ENCODE data around the gene ACAP3. TPM values are rescaled to one million over a fixed set of nuclear protein-coding genes. Genes with fewer than 3 reads are reported as not detected.

Gene ACAP3
- total and polyA plus RNA-seq, 2 experiments from 2014 or later = 8.1 to 31.9 TPM

DNA sequence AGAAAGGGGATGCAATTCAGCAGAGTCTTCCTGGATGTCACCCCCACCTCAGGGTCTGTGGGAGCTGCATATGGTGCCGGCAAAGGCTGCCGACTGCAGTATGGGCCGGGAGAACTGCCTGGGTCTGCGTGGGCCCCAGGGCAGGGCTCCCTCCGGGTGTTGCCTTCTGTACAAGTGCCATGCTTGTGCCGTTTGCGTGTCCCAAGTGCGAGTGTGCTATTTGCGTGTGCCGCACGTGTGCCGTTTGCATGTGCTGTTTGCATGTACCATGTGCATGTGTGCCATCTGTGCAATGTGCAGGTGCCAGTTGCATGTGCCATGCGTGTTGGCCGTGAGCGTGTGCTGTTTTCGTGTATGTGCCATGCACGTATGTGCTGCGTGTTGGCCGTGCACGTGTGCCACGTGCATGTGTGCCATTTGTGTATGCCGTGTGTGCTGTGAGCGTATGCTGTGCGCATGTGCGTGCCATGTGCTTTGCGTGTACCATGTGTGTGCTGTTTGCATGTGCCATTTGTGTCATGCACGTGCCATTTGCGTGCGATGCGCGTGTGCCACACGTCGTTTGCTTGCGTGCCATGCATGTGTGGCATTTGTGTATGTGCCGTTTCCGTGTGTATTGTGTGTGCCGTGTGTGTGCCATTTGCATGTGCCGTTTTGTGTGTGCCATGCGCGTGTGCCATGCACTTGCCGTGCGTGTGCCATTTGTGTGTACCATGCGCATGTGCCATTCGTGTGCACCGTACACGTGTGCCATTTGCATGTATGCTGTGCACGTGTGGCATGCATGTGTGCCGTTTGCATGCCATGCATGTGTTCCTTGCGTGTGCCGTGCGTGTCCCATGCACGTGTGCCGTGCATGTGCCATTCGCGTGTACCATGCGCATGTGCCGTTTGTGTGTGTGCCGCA is 21.8 kb upstream of the ACAP3 start (continued):
- TF ChIP-seq, protein P1, sequence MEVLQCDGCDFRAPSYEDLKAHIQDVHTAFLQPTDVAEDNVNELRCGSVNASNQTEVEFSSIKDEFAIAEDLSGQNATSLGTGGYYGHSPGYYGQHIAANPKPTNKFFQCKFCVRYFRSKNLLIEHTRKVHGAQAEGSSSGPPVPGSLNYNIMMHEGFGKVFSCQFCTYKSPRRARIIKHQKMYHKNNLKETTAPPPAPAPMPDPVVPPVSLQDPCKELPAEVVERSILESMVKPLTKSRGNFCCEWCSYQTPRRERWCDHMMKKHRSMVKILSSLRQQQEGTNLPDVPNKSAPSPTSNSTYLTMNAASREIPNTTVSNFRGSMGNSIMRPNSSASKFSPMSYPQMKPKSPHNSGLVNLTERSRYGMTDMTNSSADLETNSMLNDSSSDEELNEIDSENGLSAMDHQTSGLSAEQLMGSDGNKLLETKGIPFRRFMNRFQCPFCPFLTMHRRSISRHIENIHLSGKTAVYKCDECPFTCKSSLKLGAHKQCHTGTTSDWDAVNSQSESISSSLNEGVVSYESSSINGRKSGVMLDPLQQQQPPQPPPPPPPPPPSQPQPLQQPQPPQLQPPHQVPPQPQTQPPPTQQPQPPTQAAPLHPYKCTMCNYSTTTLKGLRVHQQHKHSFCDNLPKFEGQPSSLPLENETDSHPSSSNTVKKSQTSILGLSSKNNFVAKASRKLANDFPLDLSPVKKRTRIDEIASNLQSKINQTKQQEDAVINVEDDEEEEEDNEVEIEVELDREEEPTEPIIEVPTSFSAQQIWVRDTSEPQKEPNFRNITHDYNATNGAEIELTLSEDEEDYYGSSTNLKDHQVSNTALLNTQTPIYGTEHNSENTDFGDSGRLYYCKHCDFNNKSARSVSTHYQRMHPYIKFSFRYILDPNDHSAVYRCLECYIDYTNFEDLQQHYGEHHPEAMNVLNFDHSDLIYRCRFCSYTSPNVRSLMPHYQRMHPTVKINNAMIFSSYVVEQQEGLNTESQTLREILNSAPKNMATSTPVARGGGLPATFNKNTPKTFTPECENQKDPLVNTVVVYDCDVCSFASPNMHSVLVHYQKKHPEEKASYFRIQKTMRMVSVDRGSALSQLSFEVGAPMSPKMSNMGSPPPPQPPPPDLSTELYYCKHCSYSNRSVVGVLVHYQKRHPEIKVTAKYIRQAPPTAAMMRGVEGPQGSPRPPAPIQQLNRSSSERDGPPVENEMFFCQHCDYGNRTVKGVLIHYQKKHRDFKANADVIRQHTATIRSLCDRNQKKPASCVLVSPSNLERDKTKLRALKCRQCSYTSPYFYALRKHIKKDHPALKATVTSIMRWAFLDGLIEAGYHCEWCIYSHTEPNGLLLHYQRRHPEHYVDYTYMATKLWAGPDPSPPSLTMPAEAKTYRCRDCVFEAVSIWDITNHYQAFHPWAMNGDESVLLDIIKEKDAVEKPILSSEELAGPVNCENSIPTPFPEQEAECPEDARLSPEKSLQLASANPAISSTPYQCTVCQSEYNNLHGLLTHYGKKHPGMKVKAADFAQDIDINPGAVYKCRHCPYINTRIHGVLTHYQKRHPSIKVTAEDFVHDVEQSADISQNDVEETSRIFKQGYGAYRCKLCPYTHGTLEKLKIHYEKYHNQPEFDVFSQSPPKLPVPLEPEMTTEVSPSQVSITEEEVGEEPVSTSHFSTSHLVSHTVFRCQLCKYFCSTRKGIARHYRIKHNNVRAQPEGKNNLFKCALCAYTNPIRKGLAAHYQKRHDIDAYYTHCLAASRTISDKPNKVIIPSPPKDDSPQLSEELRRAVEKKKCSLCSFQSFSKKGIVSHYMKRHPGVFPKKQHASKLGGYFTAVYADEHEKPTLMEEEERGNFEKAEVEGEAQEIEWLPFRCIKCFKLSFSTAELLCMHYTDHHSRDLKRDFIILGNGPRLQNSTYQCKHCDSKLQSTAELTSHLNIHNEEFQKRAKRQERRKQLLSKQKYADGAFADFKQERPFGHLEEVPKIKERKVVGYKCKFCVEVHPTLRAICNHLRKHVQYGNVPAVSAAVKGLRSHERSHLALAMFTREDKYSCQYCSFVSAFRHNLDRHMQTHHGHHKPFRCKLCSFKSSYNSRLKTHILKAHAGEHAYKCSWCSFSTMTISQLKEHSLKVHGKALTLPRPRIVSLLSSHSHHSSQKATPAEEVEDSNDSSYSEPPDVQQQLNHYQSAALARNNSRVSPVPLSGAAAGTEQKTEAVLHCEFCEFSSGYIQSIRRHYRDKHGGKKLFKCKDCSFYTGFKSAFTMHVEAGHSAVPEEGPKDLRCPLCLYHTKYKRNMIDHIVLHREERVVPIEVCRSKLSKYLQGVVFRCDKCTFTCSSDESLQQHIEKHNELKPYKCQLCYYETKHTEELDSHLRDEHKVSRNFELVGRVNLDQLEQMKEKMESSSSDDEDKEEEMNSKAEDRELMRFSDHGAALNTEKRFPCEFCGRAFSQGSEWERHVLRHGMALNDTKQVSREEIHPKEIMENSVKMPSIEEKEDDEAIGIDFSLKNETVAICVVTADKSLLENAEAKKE (CRISPR knock-in tag; IDR thresholded peaks at IDR 0.05) = no peak
- TF ChIP-seq NANOG (IDR thresholded peaks at IDR 0.05; ENCODE audit: borderline replicate concordance) (no peak), CREB1 (CRISPR knock-in tag; IDR thresholded peaks at IDR 0.05; ENCODE audit: low read depth) (no peak), ZNF331 (CRISPR knock-in tag; IDR thresholded peaks at IDR 0.05; ENCODE audit: low read depth) (no peak)

DNA sequence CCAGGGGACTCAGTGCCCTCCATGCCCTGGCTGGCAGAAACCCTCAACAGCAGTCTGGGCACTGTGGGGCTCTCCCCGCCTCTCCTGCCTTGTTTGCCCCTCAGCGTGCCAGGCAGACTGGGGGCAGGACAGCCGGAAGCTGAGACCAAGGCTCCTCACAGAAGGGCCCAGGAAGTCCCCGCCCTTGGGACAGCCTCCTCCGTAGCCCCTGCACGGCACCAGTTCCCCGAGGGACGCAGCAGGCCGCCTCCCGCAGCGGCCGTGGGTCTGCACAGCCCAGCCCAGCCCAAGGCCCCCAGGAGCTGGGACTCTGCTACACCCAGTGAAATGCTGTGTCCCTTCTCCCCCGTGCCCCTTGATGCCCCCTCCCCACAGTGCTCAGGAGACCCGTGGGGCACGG is 20.5 kb upstream of the ACAP3 start:
- H3K27ac Mint-ChIP-seq = no peak overlapping the region
- H3K4me3 ChIP-seq = no peak overlapping the region
- ATAC-seq = no peak
- no peaks in the 10 kb centered on the region for H3K27me3 ChIP-seq (ENCODE audit: insufficient read depth)
- peaks cover 4% of the 10 kb centered on the region for H3K4me1 Mint-ChIP-seq
- H3K36me3 ChIP-seq (ENCODE audit: insufficient read depth) = no peaks in the 10 kb centered on the region
- no peak overlapping the region for H2AFZ ChIP-seq
- no peaks in the 10 kb centered on the region; the same call in 2 of the 3 replicates for H3K9me3 Mint-ChIP-seq
- peaks cover 15% of the 10 kb centered on the region for H3K79me2 ChIP-seq (replicated peaks; ENCODE audit: insufficient read depth)
- no peak for DNase-seq (ENCODE audit: low spot score)
- H3K36me3 Mint-ChIP-seq (ENCODE audit: low read depth) = peaks cover 9% of the 10 kb centered on the region; the same call in 2 of the 3 replicates
- no peak overlapping the region for H3K4me2 ChIP-seq
- no peak overlapping the region for H3K27ac ChIP-seq (ENCODE audit: low read depth)
- no peaks in the 10 kb centered on the region for H3K4me1 ChIP-seq (ENCODE audit: insufficient read depth)
- peaks cover 3% of the 10 kb centered on the region; the same call in 1 of the 2 replicates for H4K20me1 ChIP-seq (replicated peaks; ENCODE audit: insufficient read depth)
- H3F3A ChIP-seq (replicated peaks; ENCODE audit: low read depth) = peaks cover 15% of the 10 kb centered on the region; the same call in 1 of the 2 replicates
- H3K27me3 Mint-ChIP-seq (ENCODE audit: insufficient read depth, low read depth, poor library complexity) = peaks cover 19% of the 10 kb centered on the region
- TF ChIP-seq EZH2 (IDR thresholded peaks at IDR 0.05; ENCODE audit: low read depth, unreplicated experiment) = no peak
- H3K9me2 ChIP-seq (ENCODE audit: insufficient read depth) = no peaks in the 10 kb centered on the region
- no peak overlapping the region for H3K4me3 Mint-ChIP-seq

All from GM23338 (cell line).